Islet of Langerhans (tissue), 1 donor: ENCODE data around the gene RINT1.
"Not testable (repeated sequence)": the region's sequence is repeated elsewhere in the genome, so short reads cannot be mapped to it uniquely, and the experiment has no call there.

Experiments
- FAIRE-seq: peaks from one replicate; lab custom pipeline; 2011; peaks lifted over from hg19 to GRCh38; lab: Jason Lieb, UNC

RINT1 gene

DNA sequence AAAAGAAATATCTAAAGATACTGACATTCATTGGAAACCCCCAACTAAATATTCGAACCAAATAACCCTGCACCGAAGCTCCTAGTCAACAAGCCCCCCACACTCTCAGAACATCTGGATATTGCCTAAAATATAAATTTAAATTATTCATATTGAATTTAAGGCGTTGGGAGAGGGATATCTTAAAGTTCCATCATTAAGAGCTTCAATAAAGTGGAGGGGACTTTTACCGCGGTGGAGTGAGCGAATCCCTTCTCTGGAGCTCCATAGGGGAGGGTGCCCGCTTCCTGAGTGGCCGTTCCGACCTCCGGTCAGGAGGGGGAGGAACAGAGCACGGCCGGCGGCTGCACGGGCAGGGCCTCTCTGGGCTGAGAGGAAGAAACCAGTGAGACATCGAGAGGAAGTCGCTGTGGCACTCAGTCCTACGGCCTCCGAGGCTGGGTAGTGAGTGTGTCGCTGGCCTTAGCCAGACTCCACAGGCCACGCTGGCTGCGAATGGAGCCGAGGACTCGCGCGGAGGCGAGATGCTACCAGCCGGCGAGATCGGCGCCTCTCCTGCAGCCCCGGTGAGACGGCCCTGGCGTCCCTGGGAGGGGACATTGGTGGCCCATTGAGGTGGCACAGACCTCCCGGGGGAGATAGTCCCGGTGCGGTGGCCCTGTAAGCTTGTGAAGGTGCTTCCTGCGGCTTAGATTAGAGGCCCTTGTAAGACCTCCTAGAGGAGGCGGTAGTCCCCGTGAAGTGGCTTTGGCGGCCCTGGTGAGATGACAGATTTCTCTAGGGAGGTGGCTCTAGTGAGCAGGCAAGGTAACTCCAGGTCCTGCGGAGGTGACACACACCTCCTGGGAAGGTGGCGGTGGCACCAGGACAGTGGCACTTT is at the start of gene RINT1:
RINT1 (plus strand) TSS at position 410 of the 880 bp plus-strand sequence; CDS start at position 525, 115 bp downstream.
- FAIRE-seq = no peak

DNA sequence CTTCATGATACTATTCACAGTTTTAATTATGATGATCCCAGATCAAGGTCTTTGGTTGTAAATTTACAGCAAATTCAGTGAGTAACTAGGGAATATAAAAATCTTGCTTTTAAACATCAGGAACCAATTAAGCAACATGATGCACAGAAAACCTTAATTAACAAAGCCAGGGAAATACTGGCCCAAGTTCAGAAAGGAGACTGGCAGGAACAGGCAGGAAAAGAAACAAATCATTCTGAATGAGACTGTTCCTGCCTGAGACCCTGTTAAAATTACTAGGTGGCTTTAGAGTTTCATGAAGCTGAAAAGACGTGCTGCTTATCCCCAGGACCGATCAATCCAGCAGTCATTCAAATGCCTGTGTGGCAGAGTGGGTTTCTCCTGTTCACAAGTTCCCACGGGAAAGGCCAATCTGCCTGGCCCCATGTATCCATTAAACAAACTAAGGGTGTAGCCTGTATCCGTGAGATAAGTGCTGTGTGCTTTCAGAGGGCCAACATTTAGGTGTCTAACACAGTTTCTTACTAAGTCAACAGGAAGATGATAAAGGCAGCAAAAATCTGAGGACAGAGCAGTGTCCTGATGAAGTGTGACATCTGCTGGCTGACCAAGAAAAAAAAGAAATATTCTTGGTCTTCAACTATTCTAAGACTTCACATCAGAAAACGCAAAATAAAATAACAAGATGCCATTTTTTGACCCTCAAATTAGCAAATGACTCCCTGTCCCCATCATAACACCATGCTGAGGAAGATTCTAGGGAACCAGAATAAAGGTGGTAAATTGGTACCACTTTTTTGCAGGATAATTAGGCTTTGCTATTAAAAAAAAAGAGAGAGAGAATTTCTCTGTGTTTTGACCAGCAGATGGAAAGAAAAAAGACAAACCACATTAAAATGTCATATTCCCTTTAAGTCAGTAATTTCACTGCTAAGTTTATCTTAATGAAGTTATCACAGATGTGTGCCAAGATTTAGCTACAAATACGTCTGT is 44.1 kb upstream of the RINT1 start:
- no peak for FAIRE-seq

DNA sequence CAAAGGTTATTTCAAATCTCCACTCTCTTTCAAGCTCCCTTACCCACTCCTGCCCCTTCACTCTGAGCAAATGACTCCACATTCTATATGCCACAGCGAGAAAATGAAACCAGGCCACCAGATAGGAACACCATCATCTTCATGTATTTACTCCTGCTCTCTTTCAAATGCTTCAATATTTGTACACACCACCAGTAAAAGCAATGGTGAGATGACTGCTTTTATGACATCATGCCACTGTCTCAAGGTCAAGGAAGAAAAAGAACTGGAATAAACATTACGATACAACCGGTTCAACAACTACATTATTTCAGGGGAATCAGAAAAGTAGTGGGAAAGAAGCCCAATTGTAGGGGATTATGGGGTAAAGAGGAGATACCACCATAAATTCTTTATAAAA is 42.6 kb upstream of the RINT1 start:
- FAIRE-seq = no peak

DNA sequence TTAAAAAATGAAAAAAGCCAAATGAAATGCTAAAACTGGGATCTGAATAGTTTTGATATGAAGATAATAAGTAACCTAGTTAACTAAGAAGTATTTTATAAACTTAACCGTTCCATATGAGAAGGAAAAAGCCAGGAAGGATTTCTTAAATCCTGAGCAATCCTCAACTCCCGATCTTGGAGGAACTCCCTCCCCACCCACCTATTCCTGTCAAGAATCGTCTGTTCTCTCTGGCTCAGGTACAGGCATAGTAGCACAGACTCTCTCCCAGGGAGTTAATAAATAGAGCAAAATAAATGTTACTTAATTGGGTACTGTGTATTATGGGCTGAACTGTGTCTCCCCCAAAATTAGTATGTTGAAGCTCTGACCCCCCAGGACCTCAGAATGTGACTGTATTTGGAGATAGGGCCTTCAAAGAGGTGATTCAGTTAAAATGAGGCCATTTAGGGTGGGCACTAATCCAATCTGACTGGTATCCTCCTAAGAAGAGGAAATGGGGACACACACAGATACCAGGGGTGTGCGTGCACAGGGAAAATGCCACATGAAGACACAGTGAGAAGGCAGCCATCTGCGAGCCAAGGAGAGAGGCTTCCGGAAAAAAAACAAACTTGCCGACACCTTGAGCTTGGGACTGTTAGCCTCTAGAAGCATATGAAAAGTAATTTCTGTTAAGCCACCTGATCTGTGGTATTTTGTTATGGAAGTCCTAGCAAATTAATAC is 38.6 kb upstream of the RINT1 start:
- no peak for FAIRE-seq

- FAIRE-seq = no peak
Measured at GRCh38 chr7:105493923-105494315, 38.1 kb upstream of the RINT1 start.

GRCh38 chr7:105496521-105496920 is 35.5 kb upstream of the RINT1 start:
- no peak for FAIRE-seq

DNA sequence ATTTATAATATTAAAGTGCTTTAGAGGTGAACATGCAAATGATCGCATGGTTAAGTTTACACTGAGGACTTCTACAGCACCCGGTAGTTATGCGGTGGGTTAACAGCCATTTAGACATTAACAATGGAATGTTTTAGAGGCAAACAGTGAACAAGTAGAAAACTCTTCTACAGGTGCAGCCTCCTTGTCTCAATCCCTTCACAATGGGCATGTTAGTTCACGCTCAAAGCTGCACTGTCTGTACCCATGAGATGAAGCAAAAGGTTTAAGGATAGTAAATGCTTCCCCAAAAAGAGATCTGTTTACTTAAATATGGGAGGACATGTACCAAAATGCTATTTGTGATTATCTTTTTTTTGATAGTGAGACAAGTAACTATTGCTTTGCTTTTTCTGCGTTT is 35.0 kb upstream of the RINT1 start:
- FAIRE-seq = no peak

DNA sequence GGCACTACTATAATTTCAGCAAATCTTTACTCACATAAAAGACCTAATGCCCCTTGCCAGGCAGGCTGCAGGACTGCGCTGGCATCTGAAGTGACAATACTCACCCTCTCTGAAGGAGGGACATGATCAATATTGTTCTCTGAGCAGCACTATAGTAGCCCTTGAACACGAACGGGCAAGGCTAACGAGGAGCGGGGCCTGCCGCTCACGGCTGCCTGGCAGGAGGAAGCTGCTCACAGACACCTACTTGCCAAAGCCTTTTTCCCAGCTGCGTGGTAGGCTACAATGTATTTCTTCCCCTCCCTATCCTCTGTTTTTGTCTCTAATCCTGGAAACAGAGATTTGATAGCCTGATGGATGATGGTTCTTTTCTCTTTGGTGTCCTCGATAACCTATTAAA is 29.8 kb upstream of the RINT1 start:
- no peak for FAIRE-seq

DNA sequence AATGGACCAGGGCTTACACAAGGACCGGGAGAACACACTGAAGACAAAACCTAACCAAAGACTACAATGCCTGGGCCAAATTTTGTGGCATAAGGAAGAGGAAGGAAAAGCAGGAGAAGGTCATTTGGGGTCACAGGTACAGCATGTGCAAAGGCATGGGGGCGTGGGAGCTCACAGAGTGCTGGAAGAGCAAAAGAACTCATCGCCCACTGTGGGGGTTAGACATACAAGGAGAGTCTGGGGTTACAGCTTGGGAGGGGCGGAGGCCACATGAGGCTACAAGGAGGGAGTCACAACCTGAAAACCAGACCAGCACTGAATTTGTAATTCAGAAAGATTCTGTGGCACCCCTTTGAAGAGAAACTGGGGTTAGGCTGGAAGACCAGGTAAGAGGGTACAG is 19.6 kb upstream of the RINT1 start:
- FAIRE-seq = no peak

DNA sequence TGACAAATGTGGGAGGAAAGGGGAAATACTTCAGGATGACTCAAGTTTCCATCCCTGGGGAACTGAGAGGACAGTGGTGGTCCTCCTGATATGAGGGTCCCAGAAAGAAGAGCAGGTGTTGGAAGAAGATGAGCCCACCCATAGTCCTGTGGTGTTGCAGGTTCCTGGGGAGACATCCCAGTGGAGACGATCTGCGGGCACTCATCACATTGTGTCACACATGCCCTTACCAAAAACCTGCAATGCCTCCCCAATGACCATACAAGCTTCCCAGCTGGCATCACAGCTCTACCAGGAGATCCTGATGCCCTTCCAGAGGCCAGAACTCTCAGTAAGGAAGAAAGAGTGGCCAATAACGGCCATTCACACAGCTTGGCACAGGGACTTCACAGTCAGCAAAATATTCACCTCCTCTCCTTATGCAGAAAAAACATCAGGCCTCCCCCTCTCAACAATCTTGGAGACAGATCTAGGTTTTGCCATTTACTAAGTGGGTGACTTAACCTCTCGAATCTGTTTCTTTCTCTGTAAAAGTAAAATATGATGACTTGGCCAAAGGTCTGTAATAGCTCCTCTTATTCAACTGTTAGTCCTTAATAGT is 19.0 kb upstream of the RINT1 start:
- FAIRE-seq = no peak

DNA sequence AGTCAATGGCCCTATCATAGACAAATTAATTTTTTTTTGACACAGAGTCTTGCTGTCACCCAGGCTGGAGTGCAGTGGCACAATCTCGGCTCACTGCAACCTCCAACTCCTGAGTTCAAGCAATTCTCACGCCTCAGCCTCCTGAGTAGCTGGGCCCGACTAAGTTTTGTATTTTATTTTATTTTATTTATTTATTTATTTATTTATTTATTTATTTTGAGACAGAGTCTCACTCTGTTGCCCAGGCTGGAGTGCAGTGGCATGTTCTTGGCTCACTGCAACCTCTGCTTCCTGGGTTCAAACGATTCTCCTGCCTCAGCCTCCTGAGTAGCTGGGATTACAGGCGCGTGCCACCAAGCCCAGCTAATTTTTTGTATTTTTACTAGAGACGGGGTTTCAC is 16.4 kb upstream of the RINT1 start:
- FAIRE-seq = not testable (repeated sequence)

DNA sequence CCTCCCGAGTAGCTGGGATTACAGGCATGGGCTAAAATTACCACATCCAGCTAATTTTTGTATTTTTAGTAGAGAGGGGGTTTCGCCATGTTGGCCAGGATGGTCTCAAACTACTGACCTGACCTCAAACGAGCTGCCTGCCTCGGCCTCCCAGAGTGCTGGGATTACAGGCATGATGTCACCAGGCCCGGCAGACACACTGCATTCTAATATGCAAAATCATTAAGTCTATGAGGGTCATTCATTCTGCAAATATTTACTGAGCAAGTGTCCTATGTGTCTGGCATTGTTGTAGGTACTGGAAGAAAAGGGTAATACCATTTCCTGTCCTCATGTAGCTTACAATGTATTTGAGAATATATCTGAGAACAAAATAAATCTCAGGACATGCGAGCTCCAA is 12.6 kb upstream of the RINT1 start:
- no peak for FAIRE-seq

DNA sequence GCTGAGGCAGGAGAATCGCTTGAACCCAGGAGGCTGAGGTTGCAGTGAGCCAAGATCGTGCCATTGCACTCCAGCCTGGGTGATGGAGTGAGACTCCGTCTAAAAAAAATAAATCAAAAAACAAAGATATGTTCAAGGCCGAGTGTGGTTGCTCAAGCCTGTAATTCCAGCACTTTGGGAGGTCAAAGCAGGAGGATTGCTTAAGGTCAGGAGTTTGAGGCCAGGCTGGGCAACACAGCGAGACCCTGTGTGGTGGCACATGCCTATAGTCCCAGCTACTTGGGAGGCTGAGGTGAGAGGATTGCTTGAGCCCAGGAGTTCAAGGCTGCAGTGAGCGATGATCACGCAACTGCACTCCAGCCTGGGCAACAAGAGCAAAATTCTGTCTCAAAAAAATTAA is 11.4 kb upstream of the RINT1 start:
- not testable (repeated sequence) for FAIRE-seq

- no peak for FAIRE-seq
Measured at GRCh38 chr7:105521027-105521716, 10.8 kb upstream of the RINT1 start.

- FAIRE-seq = no peak
Measured at GRCh38 chr7:105521717-105522463, 10.1 kb upstream of the RINT1 start, which contains the start of gene PUS7. PUS7 (minus strand) TSS chr7:105522271; CDS start chr7:105508512, 13,759 bp downstream.

DNA sequence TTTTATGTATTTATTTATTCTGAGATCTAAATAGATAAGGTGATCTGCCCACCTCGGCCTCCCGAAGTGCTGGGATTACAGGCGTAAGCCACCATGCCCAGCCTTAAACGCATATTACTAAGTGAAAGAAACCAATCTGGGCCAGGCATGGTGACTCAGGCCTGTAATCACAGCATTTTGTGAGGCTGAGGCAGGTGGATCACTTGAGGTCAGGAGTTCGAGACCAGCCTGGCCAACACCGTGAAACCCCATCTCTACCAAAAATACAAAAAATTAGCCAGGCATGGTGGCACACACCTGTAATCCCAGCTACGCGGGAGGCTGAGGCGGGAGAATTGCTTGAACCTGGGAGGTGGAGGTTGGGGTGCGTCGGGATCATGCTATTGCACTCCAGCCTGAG is 7.6 kb upstream of the RINT1 start:
- not testable (repeated sequence) for FAIRE-seq

DNA sequence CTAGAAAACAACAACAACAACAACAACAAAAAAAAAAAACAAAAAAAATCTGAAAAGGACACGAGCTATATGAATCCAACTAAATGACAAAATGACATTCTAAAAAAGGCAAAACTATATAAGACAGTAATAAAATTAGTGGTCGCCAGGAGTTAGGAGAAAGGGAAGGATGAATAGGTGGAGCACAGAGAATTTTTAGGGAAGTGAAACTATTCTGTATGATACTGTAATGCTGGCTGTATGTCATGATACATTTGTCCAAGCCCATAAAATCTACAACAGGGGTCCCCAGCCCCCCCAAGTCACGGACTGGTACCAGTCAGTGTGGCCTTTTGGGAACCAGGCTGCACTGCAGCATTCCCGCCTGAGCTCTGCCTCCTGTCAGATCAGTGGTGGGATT is 7.2 kb upstream of the RINT1 start:
- FAIRE-seq = no peak

GRCh38 chr7:105527737-105528136 is 4.3 kb upstream of the RINT1 start:
- FAIRE-seq = not testable (repeated sequence)

DNA sequence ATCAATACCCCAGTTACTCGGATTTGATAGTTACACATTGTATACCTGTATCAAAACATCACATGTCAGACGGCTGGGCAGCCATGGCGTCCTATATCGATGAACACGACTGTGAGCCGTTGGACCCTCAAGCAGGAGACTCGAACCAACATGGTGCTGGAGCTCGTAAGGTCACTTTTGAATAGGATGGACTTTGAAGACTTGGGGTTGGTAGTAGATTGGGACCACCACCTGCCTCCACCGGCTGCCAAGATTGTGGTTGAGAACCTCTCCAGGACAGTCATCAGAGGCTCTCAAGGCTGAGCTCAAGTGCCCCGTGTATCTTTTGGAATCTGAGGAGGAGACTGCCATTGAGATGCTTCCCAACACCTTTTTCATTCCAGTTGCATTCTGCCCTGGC is 1.9 kb upstream of the RINT1 start:
- no peak for FAIRE-seq

DNA sequence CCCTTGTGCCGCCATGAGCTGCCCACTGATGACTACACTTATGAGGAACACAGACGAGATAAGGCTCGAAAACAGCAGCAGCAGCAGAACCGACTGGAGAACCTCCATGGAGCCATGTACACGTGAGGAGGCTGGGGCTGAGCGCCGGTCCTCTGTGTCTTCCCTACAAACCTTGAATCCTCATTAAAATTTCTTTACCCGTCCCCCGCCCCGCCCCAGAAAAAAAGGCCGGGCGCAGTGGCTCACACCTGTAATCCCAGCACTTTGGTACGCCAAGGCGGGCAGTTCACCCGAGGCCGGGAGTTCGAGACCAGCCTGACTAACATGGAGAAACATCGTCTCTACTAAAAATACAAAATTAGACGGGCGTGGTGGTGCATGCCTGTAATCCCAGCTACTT is 1.5 kb upstream of the RINT1 start:
- no peak for FAIRE-seq
